AG04449 (cell line): ENCODE data around the gene HTR4.

Experiments used
- CTCF ChIA-PET: fragments of 350-600 bp; formaldehyde crosslinking; extraction: SDS; loops from one replicate; lab custom pipeline; 2021; ENCODE audit warnings: antibody characterized with exemption; lab: Yijun Ruan, JAX
- POLR2A ChIA-PET: fragments of 400-600, 350-600 bp; formaldehyde crosslinking; extraction: SDS; loops from one replicate; lab custom pipeline; 2020; ENCODE audit warnings: antibody characterized with exemption, inconsistent platforms; lab: Yijun Ruan, JAX
- DNase-seq: peaks from one replicate; pipeline ENCODE4 v3.0.0-alpha.2; 2010; ENCODE audit warnings: low read depth, low spot score
- H3K4me3 ChIP-seq: 2 replicates; pipeline ENCODE4 v1.5.1; 2011; ENCODE audit warnings: low read depth, mild to moderate bottlenecking, control low read depth, low read length
- TF ChIP-seq, protein P1 (sequence below): IDR thresholded peaks from one replicate; pipeline ENCODE4 v1.5.1; 2011; ENCODE audit warnings: mild to moderate bottlenecking, moderate library complexity, low read length, control low read depth, inconsistent platforms; ENCODE audit not compliant: insufficient read depth; ENCODE audit errors: missing control alignments

HTR4 gene

DNA sequence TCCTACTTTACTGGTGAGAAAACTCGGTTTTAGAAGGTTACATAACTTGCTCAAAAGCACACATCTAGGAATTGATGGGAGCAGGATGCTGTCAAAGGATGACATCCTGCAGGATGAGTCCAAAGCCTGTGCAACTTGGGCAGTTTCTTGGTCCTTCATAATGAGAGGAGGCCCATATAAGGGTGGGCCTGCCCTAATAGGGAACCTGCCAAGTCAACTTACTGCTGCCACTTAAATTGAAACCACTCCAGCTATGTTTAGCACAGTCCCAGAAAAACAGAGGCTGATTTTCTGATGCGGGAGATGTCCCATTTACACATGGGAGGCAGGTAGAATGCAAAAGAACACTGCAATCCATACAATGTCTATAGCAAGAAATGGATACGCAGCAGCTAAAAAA, 208.7 kb downstream of the HTR4 start:
- CTCF ChIA-PET, result interaction anchor here (0.8 to 16.0 kb wide), 7 partner anchors 9 to 590 kb away, joined by 3 to 342 read pairs (median 4); no protein-coding TSS in a partner anchor

DNA sequence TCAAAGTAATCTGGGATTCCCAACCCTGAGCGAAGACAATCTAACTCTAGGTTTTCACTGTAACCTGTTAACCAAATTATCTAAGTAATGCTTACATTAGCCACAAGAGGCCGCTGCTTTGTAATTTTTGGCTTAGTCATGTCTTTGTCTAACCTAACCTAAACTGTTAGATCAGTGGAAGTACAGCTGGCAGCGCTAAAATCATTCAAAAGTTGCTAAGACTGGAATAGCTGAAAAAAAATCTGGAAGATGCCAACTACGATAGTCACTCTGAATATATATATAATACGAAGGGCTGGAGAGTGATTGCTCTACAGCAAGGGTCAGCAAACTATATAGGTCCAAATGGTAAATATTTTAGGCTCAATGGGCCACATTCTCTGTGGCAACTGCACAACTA, 210.3 kb downstream of the HTR4 start:
- CTCF ChIA-PET, result interaction anchor here (0.6 to 16.0 kb wide), 25 partner anchors 9 to 671 kb away, joined by 3 to 342 read pairs (median 5); no protein-coding TSS in a partner anchor
- TF ChIP-seq, protein P1, sequence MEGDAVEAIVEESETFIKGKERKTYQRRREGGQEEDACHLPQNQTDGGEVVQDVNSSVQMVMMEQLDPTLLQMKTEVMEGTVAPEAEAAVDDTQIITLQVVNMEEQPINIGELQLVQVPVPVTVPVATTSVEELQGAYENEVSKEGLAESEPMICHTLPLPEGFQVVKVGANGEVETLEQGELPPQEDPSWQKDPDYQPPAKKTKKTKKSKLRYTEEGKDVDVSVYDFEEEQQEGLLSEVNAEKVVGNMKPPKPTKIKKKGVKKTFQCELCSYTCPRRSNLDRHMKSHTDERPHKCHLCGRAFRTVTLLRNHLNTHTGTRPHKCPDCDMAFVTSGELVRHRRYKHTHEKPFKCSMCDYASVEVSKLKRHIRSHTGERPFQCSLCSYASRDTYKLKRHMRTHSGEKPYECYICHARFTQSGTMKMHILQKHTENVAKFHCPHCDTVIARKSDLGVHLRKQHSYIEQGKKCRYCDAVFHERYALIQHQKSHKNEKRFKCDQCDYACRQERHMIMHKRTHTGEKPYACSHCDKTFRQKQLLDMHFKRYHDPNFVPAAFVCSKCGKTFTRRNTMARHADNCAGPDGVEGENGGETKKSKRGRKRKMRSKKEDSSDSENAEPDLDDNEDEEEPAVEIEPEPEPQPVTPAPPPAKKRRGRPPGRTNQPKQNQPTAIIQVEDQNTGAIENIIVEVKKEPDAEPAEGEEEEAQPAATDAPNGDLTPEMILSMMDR, result peak; percentile 63
- peak; percentile 14 for DNase-seq
- POLR2A ChIA-PET, result no interaction called here
- H3K4me3 ChIP-seq, result no peak overlapping the region

More for the DNA sequence above, 208.7 kb downstream of the HTR4 start:
- H3K4me3 ChIP-seq, result no peak overlapping the region
- POLR2A ChIA-PET, result no interaction called here
- TF ChIP-seq, protein P1, result no peak
- DNase-seq, result no peak

DNA sequence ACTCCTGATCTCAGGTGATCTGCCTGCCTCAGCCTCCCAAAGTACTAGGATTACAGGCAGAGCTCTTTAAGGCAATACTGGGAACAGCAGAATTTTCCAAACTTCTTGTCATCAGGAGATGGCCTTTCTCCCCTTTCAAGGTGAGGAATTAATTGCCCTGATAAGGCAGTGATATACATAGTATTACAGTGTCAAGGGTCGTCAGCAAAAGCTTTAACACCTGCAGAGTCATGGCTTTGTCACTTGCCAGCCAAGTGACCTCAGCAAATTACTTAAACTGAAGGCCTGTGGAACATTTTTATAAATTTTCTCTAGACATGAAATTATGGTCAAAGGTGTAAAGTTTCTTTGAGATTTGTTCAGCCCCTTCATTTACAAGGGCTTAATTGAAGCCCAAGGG, 211.1 kb downstream of the HTR4 start:
- H3K4me3 ChIP-seq, result no peak overlapping the region
- TF ChIP-seq, protein P1, result no peak
- CTCF ChIA-PET, result interaction anchor here (0.6 to 16.0 kb wide), 25 partner anchors 8 to 671 kb away, joined by 3 to 342 read pairs (median 5); no protein-coding TSS in a partner anchor
- POLR2A ChIA-PET, result no interaction called here
- no peak for DNase-seq

DNA sequence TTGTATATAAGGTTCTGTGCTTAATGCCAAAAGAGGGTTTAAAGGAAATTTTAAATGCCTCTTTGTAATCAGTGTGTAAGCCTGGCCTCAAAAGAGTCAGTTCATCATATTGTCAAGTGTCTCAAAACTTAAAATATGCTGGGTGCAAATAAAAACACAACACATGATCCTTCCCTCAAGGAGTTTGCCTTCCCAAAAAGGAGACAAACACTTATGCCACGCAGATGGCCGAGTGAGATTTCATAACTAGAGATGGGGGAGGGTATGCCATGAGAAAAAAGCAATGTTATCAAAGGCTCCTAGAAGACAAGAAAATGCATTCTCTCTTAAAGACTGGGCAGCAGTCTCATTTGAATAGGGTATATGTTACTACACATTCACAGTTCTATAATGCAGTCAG, 215.4 kb downstream of the HTR4 start:
- POLR2A ChIA-PET, result no interaction called here
- CTCF ChIA-PET, result interaction anchor here (2.4 to 16.0 kb wide), 2 partner anchors 292 kb away, joined by 18 to 342 read pairs; no protein-coding TSS in a partner anchor
- TF ChIP-seq, protein P1, result no peak
- no peak for DNase-seq
- no peak overlapping the region for H3K4me3 ChIP-seq

DNA sequence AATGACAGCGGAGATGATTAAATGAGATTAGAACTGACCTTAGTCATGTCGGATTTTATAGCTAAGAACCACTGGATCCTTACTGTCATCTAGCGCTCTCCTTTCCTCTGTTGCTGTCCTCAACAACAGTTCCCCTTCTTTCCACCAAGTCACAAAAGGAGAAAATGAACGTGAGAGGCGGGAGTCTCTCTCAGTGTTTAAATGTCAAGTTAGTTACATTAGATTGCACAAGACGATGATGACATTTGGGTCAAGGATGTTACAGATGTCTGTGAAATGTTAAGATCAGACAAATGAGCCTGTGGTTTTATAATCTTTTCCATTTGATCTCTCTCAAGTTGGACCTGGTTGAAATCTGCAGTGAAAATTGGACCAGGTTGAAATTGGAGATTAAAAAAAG, 217.1 kb downstream of the HTR4 start:
- no peak overlapping the region for H3K4me3 ChIP-seq
- CTCF ChIA-PET, result interaction anchor here (1.0 to 2.4 kb wide), 4 partner anchors 10 to 680 kb away, joined by 3 to 18 read pairs (median 4); no protein-coding TSS in a partner anchor
- TF ChIP-seq, protein P1, result no peak
- no peak for DNase-seq
- POLR2A ChIA-PET, result no interaction called here

DNA sequence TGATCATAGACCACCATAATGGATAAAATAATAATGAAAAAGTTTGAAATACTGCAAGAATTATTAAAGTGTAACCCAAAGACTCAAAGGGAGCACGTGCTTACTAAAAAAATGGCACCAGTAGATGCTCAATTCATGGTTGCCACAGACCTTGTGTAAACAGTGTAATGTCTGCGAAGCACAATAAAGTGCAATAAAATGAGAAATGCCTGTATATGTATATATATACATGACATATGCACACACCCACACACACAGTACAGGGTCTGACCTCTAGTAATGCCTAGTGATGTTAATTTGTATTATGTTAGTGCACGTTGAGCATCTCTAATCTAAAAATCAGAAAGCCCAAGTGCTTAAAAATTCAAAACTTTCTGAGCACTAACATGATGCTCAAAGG, 218.3 kb downstream of the HTR4 start:
- no peak overlapping the region for H3K4me3 ChIP-seq
- ChIA-PET POLR2A (no interaction called here), CTCF (no interaction called here)
- TF ChIP-seq, protein P1, result no peak
- DNase-seq, result no peak
